GM12801 (cell line): ENCODE results near the gene ATG101.

Experiments used
- TF ChIP-seq, protein P1 (sequence below): IDR thresholded peaks from one replicate; pipeline ENCODE4 v1.5.1; 2011; ENCODE audit warnings: control low read depth; ENCODE audit not compliant: insufficient read length; ENCODE audit errors: extremely low read depth

Gene ATG101

DNA sequence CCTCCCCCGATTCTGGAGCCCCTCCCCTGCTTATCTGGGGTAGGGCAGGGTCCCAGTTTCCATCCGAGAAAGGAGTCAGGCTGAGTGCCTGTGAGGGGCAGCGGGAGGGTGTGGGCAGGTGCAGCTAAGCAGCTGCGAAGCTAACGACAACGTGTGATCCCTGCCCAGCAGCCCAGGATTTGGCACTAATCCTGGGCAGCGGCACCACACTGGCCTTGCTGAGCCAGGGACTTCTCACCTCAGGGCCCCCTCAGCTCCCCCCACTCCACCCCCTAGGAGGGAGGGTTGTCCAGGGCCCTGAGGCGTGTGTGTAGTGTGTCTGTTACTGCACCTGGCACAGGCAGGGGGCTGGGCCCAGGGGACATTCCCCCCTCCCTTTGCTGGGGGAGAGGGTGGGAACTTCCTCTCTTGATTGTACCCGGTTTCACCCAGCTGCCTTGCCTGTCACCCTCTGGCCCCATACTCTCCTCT lies 11.5 kb downstream of the ATG101 start:
- TF ChIP-seq, protein P1, sequence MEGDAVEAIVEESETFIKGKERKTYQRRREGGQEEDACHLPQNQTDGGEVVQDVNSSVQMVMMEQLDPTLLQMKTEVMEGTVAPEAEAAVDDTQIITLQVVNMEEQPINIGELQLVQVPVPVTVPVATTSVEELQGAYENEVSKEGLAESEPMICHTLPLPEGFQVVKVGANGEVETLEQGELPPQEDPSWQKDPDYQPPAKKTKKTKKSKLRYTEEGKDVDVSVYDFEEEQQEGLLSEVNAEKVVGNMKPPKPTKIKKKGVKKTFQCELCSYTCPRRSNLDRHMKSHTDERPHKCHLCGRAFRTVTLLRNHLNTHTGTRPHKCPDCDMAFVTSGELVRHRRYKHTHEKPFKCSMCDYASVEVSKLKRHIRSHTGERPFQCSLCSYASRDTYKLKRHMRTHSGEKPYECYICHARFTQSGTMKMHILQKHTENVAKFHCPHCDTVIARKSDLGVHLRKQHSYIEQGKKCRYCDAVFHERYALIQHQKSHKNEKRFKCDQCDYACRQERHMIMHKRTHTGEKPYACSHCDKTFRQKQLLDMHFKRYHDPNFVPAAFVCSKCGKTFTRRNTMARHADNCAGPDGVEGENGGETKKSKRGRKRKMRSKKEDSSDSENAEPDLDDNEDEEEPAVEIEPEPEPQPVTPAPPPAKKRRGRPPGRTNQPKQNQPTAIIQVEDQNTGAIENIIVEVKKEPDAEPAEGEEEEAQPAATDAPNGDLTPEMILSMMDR: no peak

DNA sequence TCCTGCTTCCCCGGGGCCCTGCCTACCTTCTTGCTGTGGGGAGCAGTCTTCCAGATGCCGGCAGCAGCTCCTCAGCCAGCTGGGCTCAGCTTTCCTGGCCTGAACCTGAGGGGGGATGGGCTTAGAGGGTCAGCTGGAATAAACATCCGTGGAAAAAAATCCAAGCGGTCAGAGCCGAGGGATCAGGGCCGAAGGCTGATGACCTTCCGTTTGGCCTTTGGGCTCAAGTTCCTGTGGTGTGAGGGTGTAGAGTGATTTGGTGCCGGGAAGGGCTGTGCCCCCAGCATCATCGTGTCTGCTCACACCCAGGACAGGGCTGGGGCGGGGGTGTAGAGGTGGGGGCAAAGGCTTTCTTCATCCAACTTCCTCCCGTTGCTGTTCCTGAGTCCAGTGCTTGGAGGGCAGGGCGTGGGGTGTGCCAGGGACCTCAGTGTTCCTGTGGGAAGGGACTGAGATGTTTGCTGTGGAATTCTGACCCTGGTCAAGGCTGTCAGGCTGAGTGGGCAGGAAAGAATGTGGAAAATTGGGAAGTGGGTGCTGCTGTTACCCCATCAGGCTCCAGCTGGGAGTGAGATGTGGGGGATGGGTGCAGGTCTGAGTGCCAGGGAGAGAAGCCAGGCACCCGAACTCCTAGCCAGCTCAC lies 12.4 kb downstream of the ATG101 start:
- TF ChIP-seq, protein P1: no peak

DNA sequence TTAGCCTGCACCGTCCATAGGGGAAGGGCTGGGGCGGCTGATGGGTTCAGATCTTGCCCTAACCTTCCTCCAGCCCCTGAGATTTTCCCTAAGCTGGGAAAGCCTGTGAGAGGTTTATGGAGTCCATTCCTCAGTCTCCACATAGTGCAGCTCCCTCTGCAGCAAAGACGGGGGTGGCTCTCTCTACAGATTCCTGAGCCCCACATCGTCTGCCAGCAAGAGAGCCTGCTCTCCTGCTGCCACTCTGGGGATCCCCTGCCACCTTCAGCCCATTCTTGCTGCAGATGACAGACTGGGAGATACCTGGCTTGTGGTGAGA lies 12.8 kb downstream of the ATG101 start:
- TF ChIP-seq, protein P1: no peak

DNA sequence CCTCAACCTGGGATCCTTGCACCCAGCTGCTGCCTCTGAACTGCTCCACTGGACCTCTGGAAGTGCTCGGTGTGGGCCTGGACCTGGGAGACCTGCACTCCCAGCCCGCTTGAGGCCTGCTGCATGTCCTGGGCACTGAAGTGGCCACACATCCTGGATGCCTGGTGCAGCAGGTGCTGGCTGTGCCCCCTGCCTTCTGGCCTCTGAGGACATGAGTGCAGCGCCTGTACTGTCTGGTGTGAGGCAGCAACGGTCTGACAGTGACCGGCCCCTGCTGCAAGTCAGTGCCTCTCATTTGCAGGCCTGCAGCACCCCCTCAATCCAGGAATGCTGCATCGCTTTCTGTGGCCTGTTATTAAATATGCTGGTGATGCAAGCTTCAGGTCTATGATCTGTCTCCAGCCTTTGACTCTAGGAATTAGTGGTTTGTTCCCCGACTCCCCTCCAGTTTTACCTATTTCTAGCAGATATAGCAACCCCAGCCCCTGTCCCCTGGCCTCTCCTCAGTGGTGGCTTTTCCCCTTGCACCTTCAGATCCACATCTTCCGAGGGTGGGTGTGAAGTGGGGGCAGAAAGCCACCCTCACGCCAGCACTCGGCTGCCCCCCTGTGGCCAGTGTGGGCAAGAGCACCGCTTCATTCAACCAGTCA lies 13.3 kb downstream of the ATG101 start:
- TF ChIP-seq, protein P1: peak; percentile 93

DNA sequence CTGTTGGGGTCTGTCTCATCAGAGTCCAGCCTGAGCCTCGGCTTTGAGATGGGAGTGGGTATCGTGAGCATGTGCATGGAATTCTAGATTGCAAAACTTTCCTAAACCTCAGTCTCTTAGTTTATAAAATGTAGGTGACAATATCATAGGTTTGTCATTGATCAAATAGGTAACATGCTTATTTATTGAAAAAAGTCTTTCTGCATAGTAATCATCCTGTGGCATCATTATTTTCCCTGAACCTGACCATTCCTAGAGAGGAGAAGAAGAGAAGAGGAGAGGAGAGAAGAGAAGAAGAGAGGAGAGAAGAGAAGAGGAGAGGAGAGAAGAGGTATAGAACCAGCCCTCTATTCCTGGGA lies 13.8 kb downstream of the ATG101 start:
- TF ChIP-seq, protein P1: no peak

DNA sequence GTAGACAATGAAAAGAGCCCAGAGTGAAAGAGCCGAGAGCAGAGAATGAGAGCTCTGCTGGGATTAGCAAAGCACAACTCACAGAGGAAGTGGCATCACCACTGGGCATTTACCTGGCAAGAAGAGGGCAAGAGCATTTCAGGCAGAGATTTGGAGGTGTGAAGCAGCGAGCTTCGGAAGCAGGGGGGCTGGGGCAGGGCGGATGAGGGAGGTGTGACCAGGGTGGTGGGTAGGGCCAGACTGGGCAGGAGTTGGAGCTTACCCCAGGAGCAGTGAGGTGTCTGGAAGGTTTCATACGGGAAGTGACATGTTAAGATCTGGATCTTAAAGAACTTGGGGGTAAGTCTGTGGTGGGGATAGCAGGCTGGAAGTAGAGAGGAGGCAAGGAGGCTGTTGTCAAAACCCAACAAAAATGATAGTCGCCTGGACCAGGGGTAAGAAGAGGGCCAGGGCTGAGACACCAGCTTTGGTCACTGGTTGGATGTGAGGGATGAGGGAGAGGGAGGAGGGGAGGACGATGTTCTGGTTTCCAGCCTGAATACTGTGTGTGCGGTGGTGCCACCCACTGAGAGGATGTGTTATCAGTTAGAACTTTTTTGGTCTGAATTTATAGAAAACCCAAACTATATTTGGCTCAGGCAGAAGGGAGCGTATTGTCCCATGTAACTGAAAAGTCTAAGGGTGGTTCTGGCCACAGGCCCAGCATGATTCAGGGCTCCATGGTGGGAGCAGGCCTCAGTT lies 14.9 kb downstream of the ATG101 start:
- TF ChIP-seq, protein P1: no peak

DNA sequence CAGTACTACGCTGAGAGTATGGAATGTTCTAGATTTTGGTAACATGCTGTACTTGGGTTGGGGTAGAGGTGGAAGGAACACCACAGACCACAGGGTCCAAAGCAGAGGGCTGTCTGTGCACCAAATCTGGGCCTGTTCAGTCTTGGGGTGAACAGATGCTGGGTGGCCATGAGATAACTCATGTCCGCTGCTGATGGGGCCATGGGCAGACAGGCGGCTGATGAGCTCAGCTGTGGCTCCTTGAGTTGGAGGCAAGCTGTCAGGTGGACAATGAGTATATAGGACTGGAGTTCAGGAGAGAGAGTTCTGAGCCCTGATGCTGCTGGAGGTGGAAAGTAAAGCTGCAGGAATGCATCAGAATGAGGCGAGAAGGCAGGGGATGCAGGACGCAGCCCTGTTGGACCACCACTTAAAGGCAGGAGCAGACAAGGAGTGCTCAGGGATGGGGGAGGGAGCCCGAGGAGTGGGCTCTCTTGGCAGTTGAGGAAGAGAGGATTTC lies 16.0 kb downstream of the ATG101 start:
- TF ChIP-seq, protein P1: no peak
